A673 (cell line): ENCODE measurements around the gene FXN. TPM values are rescaled to one million over a fixed set of nuclear protein-coding genes. Genes with fewer than 3 reads are reported as not detected.

ENCODE experiments used
- BruUV-seq: library from RNA; stranded (reverse); fragments of 400-500 nt; replicated peaks from 2 replicates; lab custom pipeline; 2021; lab: Mats Ljungman, UMichigan
- CTCF ChIA-PET: fragments of 300-600 bp; sonication (Branson Sonifier 250); formaldehyde crosslinking; loops from one replicate; lab custom pipeline; 2022; ENCODE audit warnings: antibody characterized with exemption; lab: Charles Lee
- POLR2A ChIA-PET: fragments of 300-600 bp; sonication (Branson Sonifier 250); formaldehyde crosslinking; loops from one replicate; lab custom pipeline; 2022; ENCODE audit warnings: antibody characterized with exemption; ENCODE audit not compliant: low non-redundant PET; lab: Charles Lee
- DNase-seq: peaks from one replicate; pipeline ENCODE4 v3.0.0-alpha.2; 2015; ENCODE audit warnings: low spot score
- H3K27ac ChIP-seq: fragments of 200-600 bp; sonication (generic); 2 replicates; pipeline ENCODE4 v1.5.1; 2016; ENCODE audit warnings: mixed run types, low read depth, mild to moderate bottlenecking, mixed read lengths, antibody characterized with exemption, low read length; ENCODE audit not compliant: poor library complexity, severe bottlenecking
- H3K27me3 ChIP-seq: fragments of 200-600 bp; sonication (generic); replicated peaks from 2 replicates; pipeline ENCODE4 v1.6.1; 2017; ENCODE audit warnings: mixed run types, low read depth, mild to moderate bottlenecking, mixed read lengths, antibody characterized with exemption, low read length; ENCODE audit not compliant: insufficient read depth, poor library complexity
- H3K36me3 ChIP-seq: fragments of 200-600 bp; sonication (generic); 2 replicates; pipeline ENCODE4 v1.6.1; 2016; ENCODE audit warnings: mixed run types, mild to moderate bottlenecking, mixed read lengths, antibody characterized with exemption, low read length; ENCODE audit not compliant: insufficient read depth, poor library complexity, severe bottlenecking
- H3K4me1 ChIP-seq: fragments of 200-600 bp; sonication (generic); 2 replicates; pipeline ENCODE4 v1.6.1; 2017; ENCODE audit warnings: mixed run types, mild to moderate bottlenecking, mixed read lengths, antibody characterized with exemption, low read length; ENCODE audit not compliant: insufficient read depth, poor library complexity, severe bottlenecking
- H3K4me3 ChIP-seq: fragments of 200-600 bp; sonication (generic); 2 replicates; pipeline ENCODE4 v1.5.1; 2016; ENCODE audit warnings: low read depth, mixed run types, mild to moderate bottlenecking, mixed read lengths, low read length; ENCODE audit not compliant: poor library complexity, severe bottlenecking
- H3K9me3 ChIP-seq: fragments of 200-600 bp; sonication (generic); 2 replicates; pipeline ENCODE4 v1.6.1; 2016; ENCODE audit warnings: mixed run types, low read depth, mild to moderate bottlenecking, mixed read lengths, antibody characterized with exemption, low read length; ENCODE audit not compliant: poor library complexity, severe bottlenecking
- CTCF ChIP-seq: fragments of 300-800, 200-600 bp; sonication (generic); conservative IDR thresholded peaks from 2 replicates; pipeline ENCODE4 v1.5.1; 2017; ENCODE audit warnings: low read depth, mild to moderate bottlenecking, antibody characterized with exemption, low read length, moderate library complexity, mixed read lengths
- EZH2 ChIP-seq: fragments of 200-600 bp; sonication (generic); IDR thresholded peaks from 2 replicates; pipeline ENCODE4 v1.6.1; 2017; ENCODE audit warnings: borderline replicate concordance, low read depth, mild to moderate bottlenecking, mixed read lengths, antibody characterized with exemption, low read length; ENCODE audit not compliant: poor library complexity, severe bottlenecking
- intact Hi-C: fragments of 100-400 bp; cut with micrococcal nuclease; formaldehyde crosslinking; loops from one replicate; pipeline ENCODE4 v1.10.0; 2022; ENCODE audit not compliant: unreplicated experiment
- total RNA-seq: library from RNA; stranded (reverse); gene quantifications from 2 replicates; pipeline ENCODE4 v1.2.3, GENCODE V29; 2021

The FXN gene
- total RNA-seq, 1 experiment from 2014 or later, result 20.8 TPM

GRCh38 chr9:68995776-68996175, 39.8 kb upstream of the FXN start:
- CTCF ChIA-PET, result no interaction called here

GRCh38 chr9:68996462-68996861, 39.1 kb upstream of the FXN start:
- ChIA-PET POLR2A (no interaction called here), CTCF (no interaction called here)
- no peaks in the 10 kb centered on the region for H3K4me1 ChIP-seq
- BruUV-seq, result no TSS peak
- no peak overlapping the region for H3K27ac ChIP-seq
- no peak overlapping the region for H3K4me3 ChIP-seq
- H3K27me3 ChIP-seq, result peaks cover 19% of the 10 kb centered on the region
- H3K36me3 ChIP-seq, result no peaks in the 10 kb centered on the region
- no peak for DNase-seq
- TF ChIP-seq CTCF, result no peak
- no peak for TF ChIP-seq EZH2
- intact Hi-C loops, result no loop called here
- H3K9me3 ChIP-seq, result no peaks in the 10 kb centered on the region

More at GRCh38 chr9:68995776-68996175, 39.8 kb upstream of the FXN start:
- Histone ChIP-seq H3K27me3 (peaks cover 16% of the 10 kb centered on the region), H3K27ac (no peak overlapping the region), H3K36me3 (no peaks in the 10 kb centered on the region), H3K9me3 (no peaks in the 10 kb centered on the region), H3K4me3 (no peak overlapping the region), H3K4me1 (no peaks in the 10 kb centered on the region)
- POLR2A ChIA-PET, result no interaction called here
- no TSS peak for BruUV-seq
- no peak for DNase-seq
- no peak for TF ChIP-seq EZH2
- no peak for TF ChIP-seq CTCF
- intact Hi-C loops, result no loop called here

- no peak for DNase-seq
- ChIA-PET POLR2A (no interaction called here), CTCF (interaction anchor here (0.7 kb wide), 1 partner anchor 18 kb away, joined by 3 read pairs; no protein-coding TSS in a partner anchor)
- Histone ChIP-seq H3K36me3 (no peaks in the 10 kb centered on the region), H3K27ac (no peak overlapping the region), H3K4me3 (no peak overlapping the region), H3K4me1 (no peaks in the 10 kb centered on the region), H3K9me3 (no peaks in the 10 kb centered on the region), H3K27me3 (peaks cover 31% of the 10 kb centered on the region)
- BruUV-seq, result no TSS peak
- intact Hi-C loops, result no loop called here
- TF ChIP-seq CTCF (no peak), EZH2 (no peak)
These were observed 37.9 kb upstream of the FXN start for GRCh38 chr9:68997666-68998065.
